Karpas-422 (cell line): ENCODE measurements around the gene TRABD2B. TPM values are rescaled to one million over a fixed set of nuclear protein-coding genes. Genes with fewer than 3 reads are reported as not detected.

Source experiments
- DNase-seq: peaks from one replicate; pipeline ENCODE4 v3.0.0-alpha.2; 2015
- H2AFZ ChIP-seq: fragments of 200-600 bp; sonication (generic); 2 replicates; pipeline ENCODE4 v1.6.1; 2014; ENCODE audit warnings: antibody characterized with exemption, low read length, mixed read lengths
- H3K27ac ChIP-seq: fragments of 200-600 bp; sonication (generic); 2 replicates; pipeline ENCODE4 v1.5.1; 2014; ENCODE audit warnings: mild to moderate bottlenecking, low read length, moderate library complexity
- H3K27me3 ChIP-seq: fragments of 200-600 bp; sonication (generic); 2 replicates; pipeline ENCODE4 v1.6.1; 2014; ENCODE audit warnings: low read length, mixed read lengths
- H3K36me3 ChIP-seq: fragments of 200-600 bp; sonication (generic); 2 replicates; pipeline ENCODE4 v1.6.1; 2014; ENCODE audit warnings: low read length, mixed read lengths; ENCODE audit not compliant: insufficient read depth
- H3K4me1 ChIP-seq: fragments of 200-600 bp; sonication (generic); 2 replicates; pipeline ENCODE4 v1.6.1; 2014; ENCODE audit warnings: mild to moderate bottlenecking, low read length, mixed read lengths
- H3K4me2 ChIP-seq: fragments of 200-600 bp; sonication (generic); 2 replicates; pipeline ENCODE4 v1.6.1; 2014; ENCODE audit warnings: low read length, low read depth, mild to moderate bottlenecking; ENCODE audit not compliant: poor library complexity, severe bottlenecking
- H3K4me3 ChIP-seq: fragments of 200-600 bp; sonication (generic); 2 replicates; pipeline ENCODE4 v1.5.1; 2014; ENCODE audit warnings: mild to moderate bottlenecking, antibody characterized with exemption, low read length, mixed read lengths
- H3K79me2 ChIP-seq: fragments of 200-600 bp; sonication (generic); 2 replicates; pipeline ENCODE4 v1.6.1; 2014; ENCODE audit warnings: mild to moderate bottlenecking, low read length, mixed read lengths
- H3K9ac ChIP-seq: fragments of 200-600 bp; sonication (generic); 2 replicates; pipeline ENCODE4 v1.6.0; 2014; ENCODE audit warnings: low read length
- H3K9me2 ChIP-seq: fragments of 200-600 bp; sonication (generic), shearing (Covaris generic); replicated peaks from 2 replicates; pipeline ENCODE4 v1.6.0; 2014; ENCODE audit warnings: mild to moderate bottlenecking, low read length, moderate library complexity; ENCODE audit not compliant: insufficient read depth
- H3K9me3 ChIP-seq: fragments of 300-700, 200-600 bp; sonication (generic); 2 replicates; pipeline ENCODE4 v1.6.1; 2014; ENCODE audit warnings: low read length, mixed read lengths
- H4K20me1 ChIP-seq: fragments of 200-600 bp; sonication (generic); 2 replicates; pipeline ENCODE4 v1.6.1; 2014; ENCODE audit warnings: mild to moderate bottlenecking, antibody characterized with exemption, low read length, low read depth; ENCODE audit not compliant: insufficient read depth
- total RNA-seq: library from RNA; depleted of rRNA; stranded (reverse); fragments of >200 nt; shearing (Covaris generic); gene quantifications from 2 replicates; pipeline ENCODE4 v1.2.3, GENCODE V29; 2014; ENCODE audit warnings: low replicate concordance

The TRABD2B gene
- total RNA-seq, 1 experiment from 2014 or later = not detected

DNA sequence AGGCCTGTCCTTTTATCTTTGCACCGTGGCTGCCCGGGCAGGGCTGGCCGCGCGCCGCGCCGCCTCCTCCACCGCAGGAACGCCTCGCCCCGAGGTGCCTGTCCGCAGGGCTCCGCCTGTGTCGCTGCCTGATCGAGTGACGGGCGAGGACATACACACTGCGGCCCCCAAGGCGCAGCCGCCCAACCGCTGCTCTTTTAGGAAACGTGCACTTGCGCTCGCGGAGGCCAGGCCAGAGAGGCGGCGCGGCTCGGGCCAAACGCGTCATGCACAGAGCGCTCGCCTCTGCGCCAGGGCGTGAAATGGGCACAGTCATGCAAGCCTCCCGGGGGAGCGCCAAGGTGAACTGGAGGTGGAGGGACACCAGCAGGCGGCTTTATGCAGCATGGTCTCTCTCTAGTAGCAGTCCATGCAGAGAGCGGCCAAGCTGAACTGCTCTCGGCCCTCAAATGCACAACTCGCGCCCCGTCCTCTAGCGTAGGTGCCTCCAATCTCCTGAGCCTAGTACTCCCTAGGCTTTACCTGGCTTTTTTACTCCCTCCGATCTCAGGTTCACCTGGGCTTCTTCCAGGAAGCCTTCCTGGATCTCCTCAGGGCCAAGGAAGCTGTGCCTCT is 12.9 kb downstream of the TRABD2B start:
- Histone ChIP-seq H3K36me3 (no peaks in the 10 kb centered on the region), H3K4me3 (no peak overlapping the region), H2AFZ (no peak overlapping the region), H3K27ac (no peak overlapping the region), H3K79me2 (no peaks in the 10 kb centered on the region), H3K9ac (no peak overlapping the region), H3K4me2 (no peak overlapping the region), H3K9me3 (no peaks in the 10 kb centered on the region), H3K9me2 (no peaks in the 10 kb centered on the region), H3K27me3 (no peaks in the 10 kb centered on the region), H4K20me1 (no peaks in the 10 kb centered on the region), H3K4me1 (no peaks in the 10 kb centered on the region)
- no peak for DNase-seq

DNA sequence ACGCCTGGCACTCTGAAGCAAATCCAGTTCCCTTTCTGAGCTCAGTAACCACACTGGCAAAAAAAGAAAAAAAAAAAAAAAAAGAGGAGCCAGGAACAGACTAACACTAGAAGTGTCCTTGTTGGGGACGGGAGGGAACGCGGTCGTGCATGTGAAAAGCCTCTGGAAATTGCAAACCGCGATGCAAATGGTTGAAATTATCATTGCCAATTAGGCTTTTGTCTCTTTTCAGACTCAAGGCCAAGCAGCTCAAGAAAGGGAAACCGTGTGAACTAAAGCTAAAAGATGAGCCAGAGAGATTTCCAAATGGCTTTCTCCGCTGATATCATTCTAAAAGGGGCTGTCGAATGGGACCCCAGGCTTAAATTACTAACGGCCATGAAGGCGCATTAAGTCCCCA is 13.5 kb downstream of the TRABD2B start:
- Histone ChIP-seq H3K27ac (no peak overlapping the region), H3K36me3 (no peaks in the 10 kb centered on the region), H3K9me3 (no peaks in the 10 kb centered on the region), H3K9ac (no peak overlapping the region), H4K20me1 (no peaks in the 10 kb centered on the region), H3K9me2 (no peaks in the 10 kb centered on the region), H3K4me1 (no peaks in the 10 kb centered on the region), H3K79me2 (no peaks in the 10 kb centered on the region), H3K4me2 (no peak overlapping the region), H2AFZ (no peak overlapping the region), H3K4me3 (no peak overlapping the region), H3K27me3 (no peaks in the 10 kb centered on the region)
- no peak for DNase-seq

DNA sequence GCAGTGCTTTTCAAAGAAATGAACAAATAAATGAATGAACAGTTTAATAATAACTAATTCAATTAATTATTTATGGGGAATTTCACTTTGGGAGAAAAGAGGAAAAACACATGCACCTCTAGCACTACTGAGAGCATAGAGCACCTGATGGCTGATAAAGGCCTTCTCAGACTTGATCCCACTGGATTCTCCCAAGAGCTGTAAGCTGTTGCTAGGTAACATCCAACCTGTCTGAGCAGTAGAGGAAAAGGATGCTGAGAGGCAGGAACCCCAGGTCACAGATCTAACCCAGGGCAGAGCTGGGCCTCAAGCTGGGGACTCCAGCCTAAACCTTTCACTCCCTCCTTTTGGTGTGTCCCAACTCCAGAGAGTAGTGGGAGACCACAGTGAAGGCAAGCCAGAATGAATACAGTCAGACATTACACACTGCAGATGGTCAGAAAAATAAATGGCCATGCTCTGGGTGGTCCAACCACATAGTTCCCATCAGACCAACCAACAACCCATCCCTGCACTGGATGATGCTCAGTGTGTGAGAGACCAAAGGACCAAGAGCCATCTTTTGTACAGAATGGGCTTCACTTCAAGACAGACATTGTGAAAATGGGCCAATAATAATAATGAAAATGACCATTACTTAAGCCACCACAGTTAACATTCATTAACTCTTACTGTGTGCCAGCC is 15.4 kb downstream of the TRABD2B start:
- Histone ChIP-seq H3K9ac (no peak overlapping the region), H2AFZ (no peak overlapping the region), H3K36me3 (no peaks in the 10 kb centered on the region), H3K4me1 (no peaks in the 10 kb centered on the region), H3K79me2 (no peaks in the 10 kb centered on the region), H3K27me3 (no peaks in the 10 kb centered on the region), H3K9me2 (no peaks in the 10 kb centered on the region), H3K9me3 (no peaks in the 10 kb centered on the region), H3K27ac (no peak overlapping the region), H3K4me3 (no peak overlapping the region), H4K20me1 (no peaks in the 10 kb centered on the region), H3K4me2 (no peak overlapping the region)
- no peak for DNase-seq

DNA sequence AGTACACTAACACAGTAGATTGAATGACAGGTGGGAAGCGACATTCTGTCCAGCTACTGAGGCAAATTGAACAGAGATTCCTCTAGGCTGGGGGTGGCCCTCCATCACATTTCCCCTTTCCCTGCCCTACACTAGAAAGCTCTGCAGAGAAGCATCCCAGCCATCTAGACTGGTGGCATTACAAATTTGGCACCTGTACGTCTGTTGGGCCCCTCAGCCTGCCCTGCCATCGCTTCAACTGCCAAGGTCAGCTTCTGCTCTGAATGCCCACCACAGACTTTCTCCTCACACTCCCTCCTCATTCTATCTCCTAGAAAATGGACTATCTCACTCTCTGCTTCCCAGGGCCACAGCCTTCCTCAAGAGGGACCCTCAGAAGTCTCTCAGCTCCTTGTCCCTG is 16.7 kb downstream of the TRABD2B start:
- Histone ChIP-seq H3K79me2 (no peaks in the 10 kb centered on the region), H3K27me3 (no peaks in the 10 kb centered on the region), H3K4me2 (no peak overlapping the region), H4K20me1 (no peaks in the 10 kb centered on the region), H3K9ac (no peak overlapping the region), H3K27ac (no peak overlapping the region), H3K4me3 (no peak overlapping the region), H2AFZ (no peak overlapping the region), H3K36me3 (no peaks in the 10 kb centered on the region), H3K9me2 (no peaks in the 10 kb centered on the region), H3K4me1 (no peaks in the 10 kb centered on the region), H3K9me3 (no peaks in the 10 kb centered on the region)
- no peak for DNase-seq

DNA sequence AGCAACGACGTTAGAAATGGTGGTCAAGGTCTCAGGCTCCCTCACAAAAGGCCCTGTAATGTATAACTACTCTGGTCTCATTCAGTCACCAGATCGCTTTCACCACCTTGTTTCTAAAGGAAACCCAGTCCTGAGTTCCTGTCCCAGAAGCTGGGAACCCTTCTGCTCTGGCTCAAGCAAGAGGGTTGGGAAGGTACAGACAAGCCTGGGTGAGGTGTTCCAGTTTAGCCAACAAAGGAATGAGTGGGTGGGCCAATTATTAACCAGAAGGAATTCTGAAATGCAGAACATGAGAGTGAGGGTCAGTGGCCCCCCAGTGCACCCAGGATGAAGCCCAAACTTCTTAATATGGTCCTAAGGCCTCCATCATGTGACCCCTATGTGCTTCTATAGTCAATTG is 17.5 kb downstream of the TRABD2B start:
- Histone ChIP-seq H2AFZ (no peak overlapping the region), H3K79me2 (no peaks in the 10 kb centered on the region), H3K9me3 (no peaks in the 10 kb centered on the region), H3K36me3 (no peaks in the 10 kb centered on the region), H3K4me2 (no peak overlapping the region), H3K27me3 (no peaks in the 10 kb centered on the region), H3K4me1 (no peaks in the 10 kb centered on the region), H3K9me2 (no peaks in the 10 kb centered on the region), H4K20me1 (no peaks in the 10 kb centered on the region), H3K27ac (no peak overlapping the region), H3K9ac (no peak overlapping the region), H3K4me3 (no peak overlapping the region)
- DNase-seq = no peak

DNA sequence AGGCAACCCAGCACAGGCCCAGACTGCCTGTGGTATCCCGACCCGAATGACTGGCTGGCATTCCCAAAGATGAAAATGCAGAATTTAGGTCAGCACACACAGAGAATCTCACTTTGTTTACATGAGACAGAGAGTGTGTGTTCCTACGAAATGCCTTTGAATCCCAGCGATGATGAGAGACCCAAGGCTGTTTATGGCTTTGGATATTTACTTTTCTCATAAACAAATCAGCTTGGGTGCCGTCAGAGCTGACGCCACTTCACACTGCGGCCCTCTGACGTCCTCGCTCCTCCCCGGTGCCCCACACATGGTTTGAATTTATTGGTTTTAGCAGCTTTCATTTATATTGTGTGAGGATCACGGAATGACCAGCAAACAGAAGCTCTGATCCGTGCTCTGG is 18.7 kb downstream of the TRABD2B start:
- Histone ChIP-seq H3K36me3 (no peaks in the 10 kb centered on the region), H3K4me2 (no peak overlapping the region), H2AFZ (no peak overlapping the region), H3K9ac (no peak overlapping the region), H3K9me2 (no peaks in the 10 kb centered on the region), H3K27me3 (no peaks in the 10 kb centered on the region), H3K4me1 (no peaks in the 10 kb centered on the region), H3K9me3 (no peaks in the 10 kb centered on the region), H4K20me1 (no peaks in the 10 kb centered on the region), H3K4me3 (no peak overlapping the region), H3K79me2 (no peaks in the 10 kb centered on the region), H3K27ac (no peak overlapping the region)
- DNase-seq = no peak

DNA sequence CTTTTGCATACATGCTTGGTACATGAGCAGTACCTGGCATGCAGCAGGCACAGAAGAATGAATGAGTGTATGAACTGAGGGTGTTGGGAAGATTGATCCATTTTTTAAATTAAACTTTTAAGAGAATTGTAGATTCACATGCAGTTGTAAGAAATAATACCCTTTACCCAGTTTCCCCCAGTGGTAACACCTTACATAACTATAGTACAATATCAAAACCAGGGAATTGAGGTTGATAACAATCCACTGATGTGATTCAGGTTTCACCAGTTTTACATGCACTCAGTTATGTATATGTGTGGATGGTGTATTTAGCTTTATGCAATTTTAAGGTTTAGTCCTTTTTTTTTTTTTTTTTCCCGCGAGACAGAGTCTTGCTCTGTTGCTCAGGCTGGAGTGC is 20.5 kb downstream of the TRABD2B start:
- no peaks in the 10 kb centered on the region for H3K27me3 ChIP-seq
- no peak for DNase-seq
- no peak overlapping the region for H2AFZ ChIP-seq
- H3K36me3 ChIP-seq = no peaks in the 10 kb centered on the region
- no peak overlapping the region for H3K9ac ChIP-seq
- no peaks in the 10 kb centered on the region for H3K79me2 ChIP-seq
- H3K27ac ChIP-seq = no peak overlapping the region
- H3K4me1 ChIP-seq = no peaks in the 10 kb centered on the region
- no peaks in the 10 kb centered on the region for H3K9me2 ChIP-seq
- no peaks in the 10 kb centered on the region for H3K9me3 ChIP-seq
- no peak overlapping the region for H3K4me3 ChIP-seq
- H4K20me1 ChIP-seq = no peaks in the 10 kb centered on the region
- no peak overlapping the region for H3K4me2 ChIP-seq

DNA sequence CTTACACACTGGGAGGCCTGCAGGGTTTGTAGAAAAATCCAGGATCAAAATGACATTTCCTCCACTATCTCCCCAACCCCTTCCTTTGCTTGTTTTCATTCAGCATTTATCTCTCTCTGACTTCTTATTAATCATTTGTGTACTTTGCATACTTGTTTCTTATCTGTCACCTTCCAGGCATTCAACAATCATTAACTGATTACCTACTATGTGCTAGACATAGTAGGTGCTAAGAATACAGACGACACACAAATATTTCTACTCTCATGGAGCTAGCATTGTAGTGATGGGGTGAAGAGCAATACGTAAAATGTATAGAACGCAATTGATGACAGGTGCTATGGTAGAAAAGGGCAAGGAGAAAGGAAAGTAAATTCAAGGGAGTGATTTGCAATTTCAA is 20.9 kb downstream of the TRABD2B start:
- DNase-seq = no peak
- H3K4me3 ChIP-seq = no peak overlapping the region
- no peaks in the 10 kb centered on the region for H3K9me2 ChIP-seq
- no peak overlapping the region for H3K4me2 ChIP-seq
- H3K27me3 ChIP-seq = no peaks in the 10 kb centered on the region
- H3K79me2 ChIP-seq = no peaks in the 10 kb centered on the region
- H4K20me1 ChIP-seq = no peaks in the 10 kb centered on the region
- H3K27ac ChIP-seq = no peak overlapping the region
- H2AFZ ChIP-seq = no peak overlapping the region
- H3K9me3 ChIP-seq = no peaks in the 10 kb centered on the region
- no peaks in the 10 kb centered on the region for H3K36me3 ChIP-seq
- H3K9ac ChIP-seq = no peak overlapping the region
- H3K4me1 ChIP-seq = no peaks in the 10 kb centered on the region
